ENCODE measurements around the gene SLC25A23. TPM values are rescaled to one million over a fixed set of nuclear protein-coding genes. Genes with fewer than 3 reads are reported as not detected.

The SLC25A23 gene
- total RNA-seq, 2 experiments from 2014 or later, result 11.9 to 12.1 TPM

- TF ChIP-seq, protein P1, sequence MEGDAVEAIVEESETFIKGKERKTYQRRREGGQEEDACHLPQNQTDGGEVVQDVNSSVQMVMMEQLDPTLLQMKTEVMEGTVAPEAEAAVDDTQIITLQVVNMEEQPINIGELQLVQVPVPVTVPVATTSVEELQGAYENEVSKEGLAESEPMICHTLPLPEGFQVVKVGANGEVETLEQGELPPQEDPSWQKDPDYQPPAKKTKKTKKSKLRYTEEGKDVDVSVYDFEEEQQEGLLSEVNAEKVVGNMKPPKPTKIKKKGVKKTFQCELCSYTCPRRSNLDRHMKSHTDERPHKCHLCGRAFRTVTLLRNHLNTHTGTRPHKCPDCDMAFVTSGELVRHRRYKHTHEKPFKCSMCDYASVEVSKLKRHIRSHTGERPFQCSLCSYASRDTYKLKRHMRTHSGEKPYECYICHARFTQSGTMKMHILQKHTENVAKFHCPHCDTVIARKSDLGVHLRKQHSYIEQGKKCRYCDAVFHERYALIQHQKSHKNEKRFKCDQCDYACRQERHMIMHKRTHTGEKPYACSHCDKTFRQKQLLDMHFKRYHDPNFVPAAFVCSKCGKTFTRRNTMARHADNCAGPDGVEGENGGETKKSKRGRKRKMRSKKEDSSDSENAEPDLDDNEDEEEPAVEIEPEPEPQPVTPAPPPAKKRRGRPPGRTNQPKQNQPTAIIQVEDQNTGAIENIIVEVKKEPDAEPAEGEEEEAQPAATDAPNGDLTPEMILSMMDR (IDR thresholded peaks at IDR 0.05), result no peak
- Mint-ChIP-seq H3K9me3 (no peaks in the 10 kb centered on the region), H3K4me1 (ENCODE audit: low read depth) (peaks cover 29% of the 10 kb centered on the region), H3K27ac (no peak overlapping the region), H3K36me3 (ENCODE audit: low read depth) (peaks cover 7% of the 10 kb centered on the region), H3K27me3 (no peaks in the 10 kb centered on the region), H3K4me3 (no peak overlapping the region)
- no peak for DNase-seq
- no peak for ATAC-seq
- POLR2A ChIA-PET, result no interaction called here
- intact Hi-C loops (cut with micrococcal nuclease), result no loop called here
- CTCF ChIA-PET, result interaction anchor here (1.0 kb wide), 1 partner anchor 20 kb away, joined by 3 read pairs; no protein-coding TSS in a partner anchor
Measured at GRCh38 chr19:6484831-6485230, 25.2 kb upstream of the SLC25A23 start.

GRCh38 chr19:6484230-6484629 lies 24.6 kb upstream of the SLC25A23 start:
- ATAC-seq (no peak), DNase-seq (no peak)
- intact Hi-C loops (cut with micrococcal nuclease), result no loop called here
- Mint-ChIP-seq H3K4me1 (ENCODE audit: low read depth) (peaks cover 28% of the 10 kb centered on the region), H3K27ac (no peak overlapping the region), H3K4me3 (no peak overlapping the region), H3K27me3 (no peaks in the 10 kb centered on the region), H3K36me3 (ENCODE audit: low read depth) (peaks cover 7% of the 10 kb centered on the region), H3K9me3 (no peaks in the 10 kb centered on the region)
- ChIA-PET CTCF (interaction anchor here (0.6 to 1.0 kb wide), 2 partner anchors 20 to 379 kb away, joined by 3 read pairs; no protein-coding TSS in a partner anchor), POLR2A (no interaction called here)
- TF ChIP-seq, protein P1 (IDR thresholded peaks at IDR 0.05), result no peak

DNA sequence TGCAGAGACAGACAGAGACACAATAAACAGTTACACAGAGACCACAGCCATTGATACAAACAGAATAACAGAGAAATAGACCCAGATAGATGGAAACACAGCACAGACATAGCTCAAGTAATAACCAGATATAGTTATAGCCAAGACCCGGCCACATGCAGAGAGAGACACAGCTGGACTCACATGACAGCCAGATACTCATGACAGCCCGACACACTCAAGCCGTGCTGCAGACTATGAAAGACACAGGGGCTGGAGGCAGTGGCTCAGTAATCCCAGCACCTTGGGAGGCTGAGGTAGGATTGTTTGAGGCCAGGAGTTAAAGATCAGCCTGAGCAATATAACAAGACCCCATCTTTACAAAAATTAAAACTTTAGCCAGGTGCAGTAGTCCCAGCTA lies 23.6 kb upstream of the SLC25A23 start:
- DNase-seq (no peak), ATAC-seq (no peak)
- TF ChIP-seq, protein P1 (IDR thresholded peaks at IDR 0.05), result no peak
- intact Hi-C loops (cut with micrococcal nuclease), result no loop called here
- ChIA-PET POLR2A (no interaction called here), CTCF (interaction anchor here (1.3 kb wide), 1 partner anchor 37 kb away, joined by 3 read pairs; no protein-coding TSS in a partner anchor)
- Mint-ChIP-seq H3K27ac (peak overlapping the region; percentile 96), H3K36me3 (ENCODE audit: low read depth) (peaks cover 9% of the 10 kb centered on the region), H3K4me1 (ENCODE audit: low read depth) (peaks cover 26% of the 10 kb centered on the region), H3K4me3 (no peak overlapping the region), H3K27me3 (no peaks in the 10 kb centered on the region), H3K9me3 (no peaks in the 10 kb centered on the region)

GRCh38 chr19:6482343-6482686 lies 22.7 kb upstream of the SLC25A23 start:
- CTCF ChIA-PET, result interaction anchor here (0.9 to 1.7 kb wide), 6 partner anchors 13 to 270 kb away, joined by 3 to 4 read pairs (median 3); partner anchors contain the start of gene TNFSF9
- POLR2A ChIA-PET, result interaction anchor here (1.4 to 2.4 kb wide), 9 partner anchors 13 to 88 kb away, joined by 3 to 10 read pairs (median 5); partner anchors contain the start of genes GTF2F1 and KHSRP
- no peaks in the 10 kb centered on the region for H3K9me3 Mint-ChIP-seq
- DNase-seq, result peak; percentile 38
- peak overlapping the region; percentile 96 for H3K27ac Mint-ChIP-seq
- TF ChIP-seq, protein P1 (IDR thresholded peaks at IDR 0.05), result no peak
- H3K27me3 Mint-ChIP-seq, result no peaks in the 10 kb centered on the region
- peak; percentile 12 for ATAC-seq
- peaks cover 10% of the 10 kb centered on the region for H3K36me3 Mint-ChIP-seq (ENCODE audit: low read depth)
- H3K4me3 Mint-ChIP-seq, result peak overlapping the region; percentile 100
- peaks cover 26% of the 10 kb centered on the region for H3K4me1 Mint-ChIP-seq (ENCODE audit: low read depth)
- intact Hi-C loops (cut with micrococcal nuclease), result no loop called here

GRCh38 chr19:6481541-6482342 lies 22.1 kb upstream of the SLC25A23 start, which contains the start of gene DENND1C:
DENND1C (minus strand) TSS chr19:6481787; CDS start chr19:6481695, 92 bp downstream.
- H3K4me1 Mint-ChIP-seq (ENCODE audit: low read depth), result peaks cover 26% of the 10 kb centered on the region
- ATAC-seq (peak; percentile 87), DNase-seq (peak; percentile 87)
- no peaks in the 10 kb centered on the region for H3K27me3 Mint-ChIP-seq
- intact Hi-C loops (cut with micrococcal nuclease), result no loop called here
- ChIA-PET CTCF (interaction anchor here (0.7 to 1.7 kb wide), 13 partner anchors 10 to 270 kb away, joined by 3 to 8 read pairs (median 3); partner anchors contain the start of genes KHSRP, TNFSF9 and TUBB4A), POLR2A (interaction anchor here (0.7 to 2.4 kb wide), 17 partner anchors 9 to 118 kb away, joined by 3 to 10 read pairs (median 4); partner anchors contain the start of genes GTF2F1 and KHSRP)
- no peaks in the 10 kb centered on the region for H3K9me3 Mint-ChIP-seq
- TF ChIP-seq, protein P1 (IDR thresholded peaks at IDR 0.05), result peak; percentile 42
- H3K27ac Mint-ChIP-seq, result peak within 1 kb of the TSS; percentile 96
- H3K4me3 Mint-ChIP-seq, result peak within 1 kb of the TSS; percentile 100
- H3K36me3 Mint-ChIP-seq (ENCODE audit: low read depth), result peaks cover 13% of the 10 kb centered on the region
